Neural cell (in vitro differentiated cells): ENCODE measurements around the gene LENG9. TPM values are rescaled to one million over a fixed set of nuclear protein-coding genes. Genes with fewer than 3 reads are reported as not detected.

Experiments used
- H2AFZ ChIP-seq: fragments of 200-600, 300-800 bp; sonication (generic), shearing (Covaris generic); 2 replicates; pipeline ENCODE4 v1.6.0; 2014; ENCODE audit warnings: low read depth, mild to moderate bottlenecking, antibody characterized with exemption, low read length, moderate library complexity
- H3F3A ChIP-seq: fragments of 200-600 bp; shearing (Covaris generic); 2 replicates; pipeline ENCODE4 v1.6.1; 2016; ENCODE audit warnings: mild to moderate bottlenecking, moderate library complexity, mixed read lengths, antibody characterized with exemption, low read length; ENCODE audit not compliant: insufficient read depth, poor library complexity, severe bottlenecking
- H3K27ac ChIP-seq: fragments of 200-600, 300-800 bp; sonication (generic), shearing (Covaris generic); 2 replicates; pipeline ENCODE4 v1.5.1; 2014; ENCODE audit warnings: mild to moderate bottlenecking, low read length, moderate library complexity
- H3K27me3 ChIP-seq: fragments of 300-800, 200-600 bp; sonication (generic), shearing (Covaris generic); 2 replicates; pipeline ENCODE4 v1.6.0; 2014; ENCODE audit warnings: mild to moderate bottlenecking, low read depth, low read length, moderate library complexity; ENCODE audit not compliant: insufficient read depth
- H3K36me3 ChIP-seq: fragments of 300-800, 200-600 bp; sonication (generic), shearing (Covaris generic); 2 replicates; pipeline ENCODE4 v1.5.1; 2014; ENCODE audit warnings: mild to moderate bottlenecking, antibody characterized with exemption, low read length, moderate library complexity; ENCODE audit not compliant: insufficient read depth
- H3K4me2 ChIP-seq: fragments of 300-800, 200-600 bp; sonication (generic), shearing (Covaris generic); 2 replicates; pipeline ENCODE4 v1.6.0; 2014; ENCODE audit warnings: mild to moderate bottlenecking, low read length
- H3K4me3 ChIP-seq: fragments of 300-800, 200-600 bp; sonication (generic), shearing (Covaris generic); 2 replicates; pipeline ENCODE4 v1.5.1; 2014; ENCODE audit warnings: mild to moderate bottlenecking, low read length, moderate library complexity
- H3K79me2 ChIP-seq: fragments of 200-600 bp; shearing (Covaris generic); replicated peaks from 2 replicates; pipeline ENCODE4 v1.6.0; 2014; ENCODE audit warnings: mild to moderate bottlenecking, low read length, moderate library complexity; ENCODE audit not compliant: insufficient read depth
- H3K9ac ChIP-seq: fragments of 300-800, 200-600 bp; sonication (generic), shearing (Covaris generic); 2 replicates; pipeline ENCODE4 v1.6.1; 2016; ENCODE audit warnings: mild to moderate bottlenecking, low read length, mixed read lengths
- H3K9me2 ChIP-seq: fragments of 200-600 bp; shearing (Covaris generic); 2 replicates; pipeline ENCODE4 v1.6.1; 2016; ENCODE audit warnings: mild to moderate bottlenecking, low read length, mixed read lengths; ENCODE audit not compliant: insufficient read depth
- H3K9me3 ChIP-seq: fragments of 200-600, 300-800 bp; sonication (generic), shearing (Covaris generic); 2 replicates; pipeline ENCODE4 v1.6.1; 2016; ENCODE audit warnings: mild to moderate bottlenecking, mixed run types, low read length, moderate library complexity, mixed read lengths
- H4K20me1 ChIP-seq: fragments of 200-600 bp; shearing (Covaris generic); 2 replicates; pipeline ENCODE4 v1.6.1; 2016; ENCODE audit warnings: mild to moderate bottlenecking, mixed run types; ENCODE audit not compliant: insufficient read depth
- EP300 ChIP-seq: fragments of 450-650 bp; conservative IDR thresholded peaks from 2 replicates; pipeline ENCODE4 v1.6.1; 2014; ENCODE audit warnings: antibody characterized with exemption, mild to moderate bottlenecking, moderate library complexity; ENCODE audit not compliant: poor library complexity, severe bottlenecking
- EZH2 ChIP-seq: fragments of 200-600, 300-800 bp; shearing (Covaris generic), sonication (generic); IDR thresholded peaks from 2 replicates; pipeline ENCODE4 v1.6.1; 2014; ENCODE audit warnings: antibody characterized with exemption, low read length, borderline replicate concordance, mild to moderate bottlenecking; ENCODE audit not compliant: insufficient read depth, poor library complexity, severe bottlenecking
- MXI1 ChIP-seq: fragments of 450-650 bp; conservative IDR thresholded peaks from 2 replicates; pipeline ENCODE4 v1.6.1; 2014; ENCODE audit warnings: antibody characterized with exemption, mild to moderate bottlenecking; ENCODE audit not compliant: poor library complexity, severe bottlenecking
- POLR2AphosphoS5 ChIP-seq: IDR thresholded peaks from 2 replicates; pipeline ENCODE4 v1.6.1; 2012
- RAD21 ChIP-seq: fragments of 450-650 bp; conservative IDR thresholded peaks from 2 replicates; pipeline ENCODE4 v1.6.1; 2014; ENCODE audit warnings: antibody characterized with exemption, mild to moderate bottlenecking, moderate library complexity
- REST ChIP-seq: IDR thresholded peaks from 2 replicates; pipeline ENCODE4 v1.6.1; 2012; ENCODE audit warnings: borderline replicate concordance
- SMC3 ChIP-seq: fragments of 450-650 bp; conservative IDR thresholded peaks from 2 replicates; pipeline ENCODE4 v1.6.1; 2014; ENCODE audit warnings: antibody characterized with exemption, mild to moderate bottlenecking, moderate library complexity; ENCODE audit not compliant: poor library complexity
- TAF1 ChIP-seq: IDR thresholded peaks from 2 replicates; pipeline ENCODE4 v1.6.1; 2012; ENCODE audit warnings: low read depth
- polyA plus RNA-seq: library from polyadenylated mRNA; depleted of rRNA; stranded (reverse); fragments of >200 nt; gene quantifications from 2 replicates; pipeline ENCODE4 v1.2.3, GENCODE V29; 2014

LENG9 gene
- polyA plus RNA-seq, 1 donor from 2014 or later: 0.58 TPM

- H3K27ac ChIP-seq: no peak overlapping the region
- H3K36me3 ChIP-seq: no peaks in the 10 kb centered on the region
Measured at GRCh38 chr19:54424660-54425381, 38.8 kb downstream of the LENG9 start.

GRCh38 chr19:54424201-54424600 lies 39.4 kb downstream of the LENG9 start:
- Histone ChIP-seq H4K20me1 (no peaks in the 10 kb centered on the region), H3K36me3 (no peaks in the 10 kb centered on the region), H3K9me3 (no peaks in the 10 kb centered on the region), H3K79me2 (peaks cover 14% of the 10 kb centered on the region), H3F3A (no peaks in the 10 kb centered on the region), H3K9me2 (no peaks in the 10 kb centered on the region), H3K27me3 (no peaks in the 10 kb centered on the region), H2AFZ (no peak overlapping the region), H3K4me3 (no peak overlapping the region), H3K9ac (no peak overlapping the region), H3K4me2 (no peak overlapping the region), H3K27ac (no peak overlapping the region)
- no peak for TF ChIP-seq SMC3
- no peak for TF ChIP-seq REST
- no peak for TF ChIP-seq POLR2AphosphoS5

More at GRCh38 chr19:54424660-54425381, 38.8 kb downstream of the LENG9 start:
- H3K27me3 ChIP-seq: no peaks in the 10 kb centered on the region
- H3K79me2 ChIP-seq: peaks cover 8% of the 10 kb centered on the region
- H2AFZ ChIP-seq: no peak overlapping the region
- no peak overlapping the region for H3K4me2 ChIP-seq
- H3K4me3 ChIP-seq: no peak overlapping the region
- no peaks in the 10 kb centered on the region for H4K20me1 ChIP-seq
- TF ChIP-seq TAF1: no peak
- TF ChIP-seq SMC3: no peak
- no peak for TF ChIP-seq RAD21
- no peak for TF ChIP-seq REST
- TF ChIP-seq POLR2AphosphoS5: no peak
- TF ChIP-seq MXI1: no peak
- no peak for TF ChIP-seq EZH2
- no peak for TF ChIP-seq EP300
- no peaks in the 10 kb centered on the region for H3K9me3 ChIP-seq
- no peaks in the 10 kb centered on the region for H3F3A ChIP-seq
- no peak overlapping the region for H3K9ac ChIP-seq
- no peaks in the 10 kb centered on the region for H3K9me2 ChIP-seq
